ENCODE data around the gene NPFFR1.

The NPFFR1 gene

DNA sequence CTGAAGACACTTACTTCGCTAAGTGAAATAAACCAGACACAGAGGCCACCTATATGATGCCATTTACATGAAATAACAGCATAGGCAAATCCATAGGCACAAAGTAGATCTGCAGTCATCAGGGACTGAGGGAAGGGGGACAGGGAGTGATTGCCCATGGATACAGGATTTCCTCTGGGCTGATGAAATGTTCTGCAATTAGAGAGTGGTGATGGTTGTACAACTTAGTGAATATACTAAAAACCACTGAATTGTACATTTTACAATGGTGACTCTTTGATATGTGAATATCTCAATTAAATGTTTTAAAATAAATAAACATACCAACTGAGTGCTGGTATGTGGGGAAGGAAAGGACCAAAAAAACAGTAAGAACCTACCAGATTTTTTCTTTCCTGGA is 70.9 kb downstream of the NPFFR1 start:
- no peak for DNase-seq

DNA sequence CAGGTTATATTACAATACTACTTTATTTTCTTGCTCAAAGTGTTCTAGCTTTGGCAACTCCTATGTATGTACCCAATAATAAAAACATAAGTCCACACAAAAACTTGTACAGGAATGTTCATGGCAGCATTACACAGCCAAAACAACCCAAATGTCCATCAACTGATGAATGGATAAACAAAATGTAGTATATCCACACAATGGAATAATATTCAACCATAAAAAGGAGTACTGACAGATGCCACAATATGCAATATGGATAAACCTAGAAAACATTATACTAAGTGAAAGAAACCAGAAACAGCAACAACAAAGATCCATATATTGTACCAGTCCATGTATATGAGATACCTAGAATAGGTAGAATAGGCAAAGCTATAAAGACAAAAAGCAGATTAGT is 71.5 kb downstream of the NPFFR1 start:
- no peak for DNase-seq

DNA sequence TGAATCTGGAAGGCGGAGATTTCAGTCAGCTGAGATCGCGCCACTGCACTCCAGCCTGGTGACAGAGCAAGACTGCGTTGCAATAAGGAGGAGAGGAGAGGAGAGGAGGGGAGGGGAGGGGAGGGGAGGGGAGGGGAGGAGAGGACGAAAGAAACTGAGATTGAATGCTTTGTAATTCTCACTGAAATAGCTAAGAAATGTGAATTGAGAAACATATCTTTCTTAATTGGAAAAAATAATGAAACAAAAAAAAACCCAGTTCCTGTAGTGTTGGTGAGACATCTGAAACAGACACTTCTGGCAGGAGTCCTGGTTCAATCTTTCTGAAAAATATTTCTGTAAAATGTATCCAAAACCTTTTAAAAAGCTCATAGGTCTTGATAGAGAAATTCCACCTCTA is 77.0 kb downstream of the NPFFR1 start:
- no peak for DNase-seq

DNA sequence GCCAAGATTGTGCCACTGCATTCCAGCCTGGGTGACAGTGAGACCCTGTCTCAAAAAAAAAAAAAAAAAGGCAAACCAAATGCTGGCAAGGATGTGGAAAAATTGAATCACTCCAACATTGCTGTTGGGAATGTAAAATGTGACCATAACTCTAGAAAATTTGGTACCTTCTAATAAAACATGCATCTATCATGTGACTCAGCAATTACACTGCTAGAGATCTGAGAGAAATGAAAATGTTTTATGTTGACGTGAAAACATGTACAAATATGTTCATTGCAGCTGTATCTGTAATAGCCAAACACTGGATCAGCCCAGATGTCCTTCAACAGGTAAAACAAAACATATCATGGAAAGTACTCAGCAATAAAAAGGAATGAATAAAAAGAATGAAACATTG is 82.7 kb downstream of the NPFFR1 start:
- DNase-seq, result no peak

DNA sequence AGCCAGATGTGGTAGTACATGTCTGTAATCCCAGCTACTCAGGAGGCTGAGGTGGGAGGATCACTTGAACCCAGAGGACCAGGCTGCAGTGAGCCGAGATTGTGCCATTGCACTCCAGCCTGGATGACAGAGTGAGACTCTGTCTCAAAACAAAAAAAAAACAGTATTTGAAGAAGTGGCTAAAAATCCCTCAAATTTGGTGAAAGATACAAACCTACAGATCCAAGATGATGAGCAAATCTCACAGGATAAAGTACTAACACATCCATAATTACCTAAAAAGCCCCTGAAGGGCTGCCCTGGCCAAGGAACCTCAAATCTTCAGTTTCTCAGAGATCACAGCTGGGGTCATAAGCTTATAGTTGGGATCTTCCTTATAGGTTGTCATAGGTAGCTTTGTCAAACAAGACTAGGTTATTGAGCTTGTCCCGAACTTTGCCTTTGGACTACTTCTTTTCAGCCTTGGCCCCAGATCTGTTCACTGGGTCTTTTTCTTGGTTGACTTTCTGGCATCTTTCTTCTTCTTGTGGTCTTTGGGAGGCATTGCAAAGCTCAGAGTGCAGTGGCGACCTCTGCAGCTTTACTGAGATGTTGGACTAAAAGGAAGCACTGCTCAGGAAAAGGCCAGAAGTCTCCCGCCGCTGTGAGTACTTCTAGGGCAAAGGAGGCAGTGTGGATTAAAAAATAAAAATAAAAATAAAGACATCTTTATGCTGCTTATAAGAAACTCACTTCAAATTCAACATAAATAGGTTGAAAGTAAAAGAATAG is 84.9 kb downstream of the NPFFR1 start:
- peak; percentile 16 for DNase-seq

All from CD4-positive, alpha-beta T cell treated with Interleukin-12 subunit alpha and Interleukin-12 subunit beta, for 1 hour (primary cell).